HG02852 (cell line): Measurements from ENCODE around the gene NUPR2.
"Not testable (repeated sequence)": the region's sequence is repeated elsewhere in the genome, so short reads cannot be mapped to it uniquely, and the experiment has no call there.

ENCODE experiments used
- ATAC-seq: cut with Tn5 transposase; IDR thresholded peaks from one replicate; pipeline ENCODE4 v1.9.1; 2021; ENCODE audit warnings: mild to moderate bottlenecking, moderate library complexity; ENCODE audit not compliant: unreplicated experiment

NUPR2 gene

GRCh38 chr7:56087445-56087844 is 28.8 kb downstream of the NUPR2 start:
- no peak for ATAC-seq

GRCh38 chr7:56086761-56087160 is 29.5 kb downstream of the NUPR2 start:
- no peak for ATAC-seq

GRCh38 chr7:56083150-56083785 is 32.9 kb downstream of the NUPR2 start:
- ATAC-seq: no peak

GRCh38 chr7:56081626-56082340 is 34.4 kb downstream of the NUPR2 start:
- no peak for ATAC-seq

- ATAC-seq: not testable (repeated sequence)
Observed at GRCh38 chr7:56080726-56081435, 35.3 kb downstream of the NUPR2 start.

- no peak for ATAC-seq
Observed at GRCh38 chr7:56079450-56080185, 36.6 kb downstream of the NUPR2 start.

- ATAC-seq: no peak
Observed at GRCh38 chr7:56078196-56078595, 38.0 kb downstream of the NUPR2 start.

GRCh38 chr7:56077681-56078080 is 38.5 kb downstream of the NUPR2 start:
- no peak for ATAC-seq

GRCh38 chr7:56074371-56074791 is 41.8 kb downstream of the NUPR2 start:
- ATAC-seq: peak; percentile 94

- ATAC-seq: not testable (repeated sequence)
Observed at GRCh38 chr7:56066376-56066775, 49.8 kb downstream of the NUPR2 start.
